Suppressor macrophage treated with lipopolysaccharide for 4 hours (primary cell): ENCODE measurements around the gene DST.

Experiments used
- DNase-seq: peaks from one replicate; pipeline ENCODE4 v3.0.0-alpha.2; 2020

The DST gene

GRCh38 chr6:56661338-56661737, 18.6 kb upstream of the DST start:
- peak; percentile 12 for DNase-seq

- no peak for DNase-seq
Measured at GRCh38 chr6:56660381-56660730, 17.7 kb upstream of the DST start.

GRCh38 chr6:56659721-56660380, 17.2 kb upstream of the DST start:
- DNase-seq = peak; percentile 34

GRCh38 chr6:56658326-56658725, 15.6 kb upstream of the DST start:
- no peak for DNase-seq

DNA sequence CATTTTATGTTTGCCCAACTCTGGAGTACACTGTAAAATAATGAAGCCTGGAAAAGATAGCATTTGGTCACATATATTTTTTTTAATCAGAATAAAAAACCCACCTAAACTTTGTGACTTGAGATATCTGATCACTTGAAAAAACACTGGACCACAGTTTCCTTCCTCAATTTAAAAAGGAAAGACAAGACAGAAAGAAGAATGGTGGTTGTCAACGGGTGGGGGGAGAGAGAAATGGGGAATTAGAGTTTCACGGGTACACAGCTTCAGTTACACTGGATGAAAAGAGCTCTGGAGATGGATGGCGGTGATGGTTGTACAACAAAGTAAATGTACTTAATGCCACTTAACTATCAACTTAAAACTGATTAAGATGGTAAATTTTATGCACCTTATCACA, 14.7 kb upstream of the DST start:
- no peak for DNase-seq

DNA sequence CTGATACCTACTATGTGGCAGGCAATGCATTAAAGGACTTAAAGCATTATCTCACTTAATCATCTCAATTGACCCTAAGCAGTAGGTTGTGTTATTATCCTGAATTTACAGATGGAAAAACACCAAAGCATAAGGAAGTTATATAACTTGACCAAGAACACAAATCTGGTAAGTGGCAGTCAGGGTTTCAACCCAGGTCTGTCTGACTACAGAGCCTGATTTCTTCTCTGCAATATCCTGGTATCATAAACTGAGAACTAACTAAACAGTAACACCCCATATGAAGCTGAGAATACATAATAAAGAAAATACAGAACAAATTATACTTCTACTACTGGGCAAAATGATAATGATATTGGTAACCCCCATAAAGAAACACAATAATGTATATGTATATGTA, 13.8 kb upstream of the DST start:
- no peak for DNase-seq

DNA sequence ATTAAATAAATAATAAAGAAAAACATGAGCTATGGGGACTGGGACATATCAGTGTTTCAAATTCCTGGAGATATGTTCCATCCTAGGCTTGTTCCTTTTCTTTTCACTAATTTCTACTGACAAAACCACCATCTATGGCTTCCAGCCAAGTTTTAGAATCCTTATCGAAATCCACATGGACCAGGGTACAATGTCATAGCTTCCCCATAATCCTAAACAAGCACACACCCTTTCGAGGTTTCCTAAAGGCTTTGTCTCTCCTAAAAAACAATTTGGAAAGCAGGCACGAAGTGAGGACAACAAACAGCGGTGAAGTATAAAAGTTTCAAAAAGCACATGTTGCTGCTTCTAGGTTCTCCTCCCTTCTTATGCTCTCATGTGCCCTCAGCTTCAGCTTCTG, 13.3 kb upstream of the DST start:
- DNase-seq = no peak

DNA sequence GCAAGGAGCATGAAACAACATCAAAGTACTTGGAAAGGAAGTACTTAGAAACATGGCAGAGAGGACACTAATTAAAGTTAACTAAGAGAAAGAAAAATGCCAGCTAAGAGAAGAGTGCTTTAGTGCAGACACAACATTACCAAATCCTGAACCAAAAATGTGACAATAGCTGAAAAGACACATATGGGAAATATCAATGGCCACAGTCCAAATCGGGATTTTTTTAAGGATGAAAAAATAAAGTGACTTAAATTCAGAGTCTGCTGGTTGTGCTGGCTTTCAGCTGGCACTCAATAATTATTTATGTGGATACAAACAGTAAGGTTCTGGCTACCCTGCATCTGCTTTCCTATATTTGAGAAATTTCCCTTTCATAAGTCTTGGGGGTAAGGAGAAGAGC, 12.6 kb upstream of the DST start:
- DNase-seq = no peak

DNA sequence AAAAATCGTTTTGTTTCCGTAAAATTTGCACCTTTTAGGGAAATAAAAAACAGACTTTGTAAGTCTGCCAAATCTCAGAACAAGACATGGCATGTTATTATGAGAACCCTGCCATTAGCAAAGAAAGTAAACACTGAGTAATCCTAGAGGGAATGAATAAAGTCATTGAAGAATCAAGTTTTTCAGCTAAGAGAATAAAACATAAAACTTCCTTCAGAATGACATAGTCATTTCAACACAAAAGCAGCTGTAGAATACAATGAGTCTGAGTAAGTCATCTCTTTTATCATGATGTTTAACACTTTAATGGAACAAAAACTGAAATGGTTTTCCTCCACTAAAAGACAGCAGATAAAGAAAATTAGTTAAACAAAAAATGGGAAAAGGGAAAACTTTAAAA, 10.3 kb upstream of the DST start:
- DNase-seq = no peak

- DNase-seq = no peak
Measured at GRCh38 chr6:56652231-56652630, 9.5 kb upstream of the DST start.

DNA sequence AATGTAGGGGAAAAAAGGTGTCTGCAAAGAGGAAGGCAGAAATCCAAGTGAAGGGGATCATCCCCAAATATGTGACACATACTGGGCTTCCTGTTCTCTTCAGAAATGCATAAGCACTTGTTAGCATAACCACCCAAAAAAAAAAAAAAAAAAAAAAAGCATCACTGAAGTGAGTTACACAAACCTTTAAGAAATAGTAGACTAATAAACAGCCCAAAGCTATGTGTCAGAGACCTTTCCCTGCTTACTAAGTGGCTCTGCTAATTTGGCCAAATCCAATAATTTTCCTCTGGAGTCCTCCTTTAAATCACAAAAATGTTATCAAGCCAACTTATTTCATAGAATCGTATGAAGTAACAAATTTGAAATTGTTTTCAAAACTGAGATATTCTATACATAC, 7.5 kb upstream of the DST start:
- no peak for DNase-seq

DNA sequence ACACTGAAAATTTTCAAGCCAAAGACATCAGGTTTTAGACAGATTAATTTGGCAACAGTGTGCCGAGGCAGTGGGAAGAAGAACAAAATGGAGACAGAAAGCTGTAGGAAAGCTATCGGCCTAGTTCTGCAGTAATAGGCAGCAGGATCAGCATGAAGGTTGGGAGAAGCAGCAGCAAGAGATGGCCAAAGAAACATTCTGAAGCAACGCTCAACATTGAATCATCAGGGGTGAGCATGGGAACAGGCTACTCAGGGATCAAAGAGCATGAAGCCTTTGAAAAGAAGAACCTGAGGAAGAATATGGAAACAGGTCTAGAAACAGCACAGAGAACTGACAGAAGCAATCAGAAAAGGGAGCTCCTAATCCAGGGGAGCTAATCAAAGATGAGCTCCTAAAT, 7.1 kb upstream of the DST start:
- no peak for DNase-seq

- DNase-seq = no peak
Measured at GRCh38 chr6:56649053-56649769, 6.5 kb upstream of the DST start.

GRCh38 chr6:56647172-56647762, 4.6 kb upstream of the DST start:
- no peak for DNase-seq

DNA sequence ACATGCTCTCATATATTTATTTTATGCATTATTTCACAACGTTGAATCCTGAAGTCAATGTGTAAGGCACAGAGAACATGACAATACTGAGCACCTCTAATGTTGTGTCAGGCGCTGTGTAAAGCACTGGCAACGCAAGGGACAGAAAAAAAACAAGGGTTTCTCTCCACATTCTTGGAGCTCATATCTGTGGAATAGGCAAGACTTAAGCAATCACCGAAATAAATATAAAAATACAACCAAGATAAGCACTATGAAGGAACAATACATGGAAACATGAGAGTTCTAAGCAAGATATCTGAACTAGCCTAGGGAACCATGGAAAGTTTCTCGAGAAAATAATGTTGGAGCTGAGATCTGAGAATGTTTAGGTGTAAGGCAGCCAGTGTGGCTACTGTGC, 1.7 kb upstream of the DST start:
- no peak for DNase-seq

- DNase-seq = no peak
Measured at GRCh38 chr6:56643379-56644089, 845 bp upstream of the DST start.

GRCh38 chr6:56640374-56640773, 2.3 kb downstream of the DST start:
- DNase-seq = no peak

GRCh38 chr6:56638760-56639159, 3.9 kb downstream of the DST start:
- no peak for DNase-seq

DNA sequence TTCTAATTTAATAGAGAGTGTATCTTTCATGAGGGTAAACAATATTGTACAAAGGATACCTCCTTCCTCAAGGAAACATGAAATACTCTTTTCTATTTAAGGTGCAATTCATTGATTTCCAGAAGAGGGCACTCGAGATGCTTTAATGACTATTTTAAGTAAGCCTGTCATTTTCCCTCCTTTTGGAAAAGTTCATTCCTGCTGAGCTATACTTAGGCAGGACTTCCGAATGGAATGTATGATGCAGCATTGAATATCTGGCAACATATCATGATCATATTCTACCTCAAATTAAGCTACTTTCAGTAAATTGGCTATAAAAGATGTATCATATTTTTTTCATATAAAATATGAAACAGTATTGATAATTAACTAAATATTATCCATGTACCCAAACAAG, 5.0 kb downstream of the DST start:
- peak; percentile 65 for DNase-seq

DNA sequence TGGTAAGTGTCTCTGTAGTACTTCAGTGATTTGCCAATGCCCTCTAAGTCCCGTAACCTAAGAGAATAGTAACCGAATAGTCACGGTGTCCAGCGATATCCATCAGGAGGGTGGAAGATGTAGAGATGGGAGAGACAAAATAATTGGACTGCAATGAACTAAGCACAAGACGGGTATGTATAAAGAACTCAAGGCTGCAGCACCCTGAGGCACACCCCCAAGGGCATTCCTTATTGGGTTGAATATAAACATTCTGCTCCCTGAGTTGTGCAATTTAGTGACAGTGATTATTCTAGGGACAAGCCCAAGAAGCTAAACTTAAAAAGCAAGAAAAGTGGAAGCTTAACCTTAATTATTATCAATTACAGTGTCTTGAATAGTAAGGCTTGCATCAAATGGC, 14.6 kb downstream of the DST start:
- DNase-seq = no peak

- DNase-seq = no peak
Measured at GRCh38 chr6:56625356-56625755, 17.3 kb downstream of the DST start.

GRCh38 chr6:56624728-56625069, 18.0 kb downstream of the DST start:
- no peak for DNase-seq

- no peak for DNase-seq
Measured at GRCh38 chr6:56624046-56624727, 18.5 kb downstream of the DST start.
